Astrocyte (in vitro differentiated cells and primary cell): ENCODE data around the gene ROR1. TPM values are rescaled to one million over a fixed set of nuclear protein-coding genes. Genes with fewer than 3 reads are reported as not detected.

ENCODE experiments used
- DNase-seq: peaks from one replicate; pipeline ENCODE4 v3.0.0-alpha.2; 2010; ENCODE audit warnings: low read depth
- FAIRE-seq: peaks from 2 replicates; lab custom pipeline; 2011; peaks lifted over from hg19 to GRCh38; lab: Jason Lieb, UNC
- H2AFZ ChIP-seq: 2 replicates; pipeline ENCODE4 v1.6.0; 2012; ENCODE audit warnings: low read depth, low read length, inconsistent platforms
- H3K27ac ChIP-seq: 2 replicates; pipeline ENCODE4 v1.5.1; 2011; ENCODE audit warnings: low read depth, low read length, inconsistent platforms
- H3K27me3 ChIP-seq: 2 replicates; pipeline ENCODE4 v1.6.0; 2011; ENCODE audit warnings: low read length, inconsistent platforms; ENCODE audit not compliant: insufficient read depth
- H3K36me3 ChIP-seq: 2 replicates; pipeline ENCODE4 v1.5.1; 2011; ENCODE audit warnings: low read length, inconsistent platforms; ENCODE audit not compliant: insufficient read depth
- H3K4me1 ChIP-seq: 2 replicates; pipeline ENCODE4 v1.5.1; 2011; ENCODE audit warnings: low read length, inconsistent platforms; ENCODE audit not compliant: insufficient read depth
- H3K4me2 ChIP-seq: 2 replicates; pipeline ENCODE4 v1.6.0; 2012; ENCODE audit warnings: low read length, inconsistent platforms
- H3K4me3 ChIP-seq: 2 replicates; pipeline ENCODE4 v1.5.1; 2011; ENCODE audit warnings: low read depth, mild to moderate bottlenecking, low read length, inconsistent platforms; ENCODE audit not compliant: insufficient read depth
- H3K79me2 ChIP-seq: 2 replicates; pipeline ENCODE4 v1.6.0; 2012; ENCODE audit warnings: mild to moderate bottlenecking, low read length, inconsistent platforms; ENCODE audit not compliant: insufficient read depth
- H3K9ac ChIP-seq: 2 replicates; pipeline ENCODE4 v1.6.0; 2012; ENCODE audit warnings: mild to moderate bottlenecking, low read length, inconsistent platforms
- H3K9me3 ChIP-seq: 2 replicates; pipeline ENCODE4 v1.5.1; 2012; ENCODE audit warnings: low read depth, mild to moderate bottlenecking, low read length, inconsistent platforms; ENCODE audit not compliant: insufficient read depth
- H4K20me1 ChIP-seq: 2 replicates; pipeline ENCODE4 v1.6.0; 2012; ENCODE audit warnings: low read length, inconsistent platforms; ENCODE audit not compliant: insufficient read depth
- H3K27ac Mint-ChIP-seq: one replicate; pipeline ENCODE4 v1.8.0; 2021; ENCODE audit warnings: mild to moderate bottlenecking, mixed read lengths; ENCODE audit not compliant: unreplicated experiment
- H3K27me3 Mint-ChIP-seq: one replicate; pipeline ENCODE4 v1.8.0; 2021; ENCODE audit warnings: low read depth, mixed read lengths; ENCODE audit not compliant: unreplicated experiment
- H3K36me3 Mint-ChIP-seq: one replicate; pipeline ENCODE4 v1.8.0; 2021; ENCODE audit warnings: low read depth, mixed read lengths; ENCODE audit not compliant: unreplicated experiment
- H3K4me1 Mint-ChIP-seq: one replicate; pipeline ENCODE4 v1.8.0; 2021; ENCODE audit warnings: low read depth, mixed read lengths; ENCODE audit not compliant: unreplicated experiment
- H3K4me3 Mint-ChIP-seq: one replicate; pipeline ENCODE4 v1.8.0; 2021; ENCODE audit warnings: mild to moderate bottlenecking, moderate library complexity, mixed read lengths; ENCODE audit not compliant: unreplicated experiment
- H3K9me3 Mint-ChIP-seq: one replicate; pipeline ENCODE4 v1.8.0; 2021; ENCODE audit warnings: mild to moderate bottlenecking, mixed read lengths; ENCODE audit not compliant: unreplicated experiment
- CTCF ChIP-seq: IDR thresholded peaks from 2 replicates; pipeline ENCODE4 v1.5.1; 2011; ENCODE audit warnings: low read depth, mild to moderate bottlenecking, inconsistent platforms, low read length, moderate library complexity; ENCODE audit not compliant: insufficient read depth
- EZH2 ChIP-seq: IDR thresholded peaks from 2 replicates; pipeline ENCODE4 v1.6.1; 2012; ENCODE audit warnings: mild to moderate bottlenecking, low read length, inconsistent platforms; ENCODE audit not compliant: insufficient read depth
- total RNA-seq: library from RNA; stranded (reverse); gene quantifications from 2 replicates; pipeline ENCODE4 v1.2.1, GENCODE V29; 2021

ROR1 gene
- total RNA-seq, 1 donor from 2014 or later = 38.3 TPM

- Mint-ChIP-seq H3K4me3 (no peak overlapping the region), H3K27me3 (no peaks in the 10 kb centered on the region), H3K4me1 (peaks cover 21% of the 10 kb centered on the region), H3K9me3 (peaks cover 8% of the 10 kb centered on the region), H3K27ac (peak overlapping the region; percentile 75), H3K36me3 (peaks cover 3% of the 10 kb centered on the region)
- no peaks in the 10 kb centered on the region for H3K36me3 ChIP-seq
- no peaks in the 10 kb centered on the region for H3K79me2 ChIP-seq
- FAIRE-seq = peak; percentile 99
- H3K4me3 ChIP-seq = peak overlapping the region; percentile 35
- peak; percentile 95 for DNase-seq
- H3K9ac ChIP-seq = peak overlapping the region; percentile 60
- peak overlapping the region; percentile 77 for H3K27ac ChIP-seq
- no peaks in the 10 kb centered on the region for H3K27me3 ChIP-seq
- H3K4me1 ChIP-seq = peaks cover 21% of the 10 kb centered on the region
- H3K4me2 ChIP-seq = peak overlapping the region; percentile 77
- peak overlapping the region; percentile 33 for H2AFZ ChIP-seq
- no peaks in the 10 kb centered on the region for H4K20me1 ChIP-seq
- peaks cover 3% of the 10 kb centered on the region for H3K9me3 ChIP-seq
- TF ChIP-seq CTCF (no peak), EZH2 (no peak)
Observed at GRCh38 chr1:63731117-63732043, 42.4 kb upstream of the ROR1 start.

GRCh38 chr1:63732666-63733065 is 41.2 kb upstream of the ROR1 start:
- H3K27me3 ChIP-seq = no peaks in the 10 kb centered on the region
- H3K9me3 ChIP-seq = peaks cover 3% of the 10 kb centered on the region
- H3K4me2 ChIP-seq = peak overlapping the region; percentile 77
- H4K20me1 ChIP-seq = no peaks in the 10 kb centered on the region
- no peaks in the 10 kb centered on the region for H3K79me2 ChIP-seq
- FAIRE-seq (no peak), DNase-seq (no peak)
- Mint-ChIP-seq H3K9me3 (peaks cover 8% of the 10 kb centered on the region), H3K36me3 (peaks cover 3% of the 10 kb centered on the region), H3K4me3 (no peak overlapping the region), H3K4me1 (peaks cover 21% of the 10 kb centered on the region), H3K27me3 (no peaks in the 10 kb centered on the region), H3K27ac (no peak overlapping the region)
- no peak overlapping the region for H2AFZ ChIP-seq
- no peak overlapping the region for H3K4me3 ChIP-seq
- H3K27ac ChIP-seq = no peak overlapping the region
- H3K36me3 ChIP-seq = no peaks in the 10 kb centered on the region
- H3K9ac ChIP-seq = peak overlapping the region; percentile 60
- no peak for TF ChIP-seq CTCF
- no peak for TF ChIP-seq EZH2
- peaks cover 21% of the 10 kb centered on the region for H3K4me1 ChIP-seq

- H3K27ac ChIP-seq = no peak overlapping the region
- H3K9me3 ChIP-seq = peaks cover 3% of the 10 kb centered on the region
- H3K36me3 Mint-ChIP-seq = peaks cover 3% of the 10 kb centered on the region
- H3K27me3 ChIP-seq = no peaks in the 10 kb centered on the region
- H3K4me1 Mint-ChIP-seq = peaks cover 3% of the 10 kb centered on the region
- no peak overlapping the region for H3K4me3 ChIP-seq
- H4K20me1 ChIP-seq = no peaks in the 10 kb centered on the region
- no peak overlapping the region for H3K9ac ChIP-seq
- H3K27me3 Mint-ChIP-seq = no peaks in the 10 kb centered on the region
- no peak overlapping the region for H3K4me2 ChIP-seq
- no peak overlapping the region for H3K4me3 Mint-ChIP-seq
- no peaks in the 10 kb centered on the region for H3K36me3 ChIP-seq
- H3K79me2 ChIP-seq = no peaks in the 10 kb centered on the region
- FAIRE-seq (no peak), DNase-seq (no peak)
- H3K9me3 Mint-ChIP-seq = peaks cover 5% of the 10 kb centered on the region
- no peak for TF ChIP-seq EZH2
- TF ChIP-seq CTCF = no peak
- H2AFZ ChIP-seq = no peak overlapping the region
- H3K4me1 ChIP-seq = no peaks in the 10 kb centered on the region
- no peak overlapping the region for H3K27ac Mint-ChIP-seq
Observed at GRCh38 chr1:63738772-63739171, 35.0 kb upstream of the ROR1 start.
